Loucy (cell line): ENCODE measurements around the gene MRPS24.
A peak's percentile ranks its signal among the peaks of the same experiment; 100 is the strongest.
"Not testable (repeated sequence)": the region's sequence is repeated elsewhere in the genome, so short reads cannot be mapped to it uniquely, and the experiment has no call there.

ENCODE experiments used
- H2AFZ ChIP-seq: fragments of 200-600 bp; sonication (generic); 2 replicates; pipeline ENCODE4 v1.6.0; 2016; ENCODE audit warnings: antibody characterized with exemption, mild to moderate bottlenecking, low read length, moderate library complexity
- H3F3A ChIP-seq: fragments of 200-600 bp; 2 replicates; pipeline ENCODE4 v1.6.0; 2016; ENCODE audit warnings: antibody characterized with exemption, low read depth, mild to moderate bottlenecking
- H3K27me3 ChIP-seq: fragments of 200-600 bp; sonication (generic); 2 replicates; pipeline ENCODE4 v1.6.1; 2014; ENCODE audit warnings: low read length, mild to moderate bottlenecking; ENCODE audit not compliant: insufficient read depth, poor library complexity, severe bottlenecking
- H3K36me3 ChIP-seq: fragments of 200-600 bp; sonication (generic); 2 replicates; pipeline ENCODE4 v1.6.1; 2016; ENCODE audit warnings: low read length; ENCODE audit not compliant: insufficient read depth
- H3K4me1 ChIP-seq: fragments of 200-600 bp; sonication (generic); 2 replicates; pipeline ENCODE4 v1.5.1; 2014; ENCODE audit warnings: low read length, mild to moderate bottlenecking; ENCODE audit not compliant: insufficient read depth, poor library complexity, severe bottlenecking
- H3K4me2 ChIP-seq: fragments of 200-600 bp; sonication (generic); 2 replicates; pipeline ENCODE4 v1.6.0; 2014; ENCODE audit warnings: antibody characterized with exemption, low read length, low read depth, mild to moderate bottlenecking; ENCODE audit not compliant: poor library complexity, severe bottlenecking
- H3K4me3 ChIP-seq: fragments of 200-600 bp; sonication (generic); 2 replicates; pipeline ENCODE4 v1.5.1; 2014; ENCODE audit warnings: low read length, mild to moderate bottlenecking, mixed read lengths; ENCODE audit not compliant: poor library complexity, severe bottlenecking
- H3K79me2 ChIP-seq: fragments of 200-600 bp; sonication (generic); 2 replicates; pipeline ENCODE4 v1.6.1; 2014; ENCODE audit warnings: low read length; ENCODE audit not compliant: insufficient read depth
- H3K9ac ChIP-seq: fragments of 200-600 bp; sonication (generic); 2 replicates; pipeline ENCODE4 v1.6.0; 2014; ENCODE audit warnings: mild to moderate bottlenecking, low read depth, low read length, moderate library complexity; ENCODE audit not compliant: poor library complexity, severe bottlenecking
- H3K9me2 ChIP-seq: fragments of 200-600 bp; sonication (generic); replicated peaks from 2 replicates; pipeline ENCODE4 v1.6.1; 2016; ENCODE audit warnings: low read depth, low read length, mixed read lengths
- H3K9me3 ChIP-seq: fragments of 200-600 bp; sonication (generic); 2 replicates; pipeline ENCODE4 v1.6.1; 2014; ENCODE audit warnings: mild to moderate bottlenecking, antibody characterized with exemption, low read length, low read depth; ENCODE audit not compliant: insufficient read depth
- H4K20me1 ChIP-seq: fragments of 200-600 bp; sonication (generic); 2 replicates; pipeline ENCODE4 v1.6.0; 2014; ENCODE audit warnings: antibody characterized with exemption, low read length, mild to moderate bottlenecking; ENCODE audit not compliant: insufficient read depth, poor library complexity, severe bottlenecking
- CTCF ChIP-seq: fragments of 200-600 bp; sonication (generic); conservative IDR thresholded peaks from 2 replicates; pipeline ENCODE4 v1.5.1; 2014; ENCODE audit warnings: mild to moderate bottlenecking, antibody characterized with exemption, low read length
- EZH2phosphoT487 ChIP-seq: fragments of 200-600 bp; IDR thresholded peaks from 2 replicates; pipeline ENCODE4 v1.6.1; 2018; ENCODE audit warnings: antibody characterized with exemption, mild to moderate bottlenecking, moderate library complexity, borderline replicate concordance

MRPS24 gene

DNA sequence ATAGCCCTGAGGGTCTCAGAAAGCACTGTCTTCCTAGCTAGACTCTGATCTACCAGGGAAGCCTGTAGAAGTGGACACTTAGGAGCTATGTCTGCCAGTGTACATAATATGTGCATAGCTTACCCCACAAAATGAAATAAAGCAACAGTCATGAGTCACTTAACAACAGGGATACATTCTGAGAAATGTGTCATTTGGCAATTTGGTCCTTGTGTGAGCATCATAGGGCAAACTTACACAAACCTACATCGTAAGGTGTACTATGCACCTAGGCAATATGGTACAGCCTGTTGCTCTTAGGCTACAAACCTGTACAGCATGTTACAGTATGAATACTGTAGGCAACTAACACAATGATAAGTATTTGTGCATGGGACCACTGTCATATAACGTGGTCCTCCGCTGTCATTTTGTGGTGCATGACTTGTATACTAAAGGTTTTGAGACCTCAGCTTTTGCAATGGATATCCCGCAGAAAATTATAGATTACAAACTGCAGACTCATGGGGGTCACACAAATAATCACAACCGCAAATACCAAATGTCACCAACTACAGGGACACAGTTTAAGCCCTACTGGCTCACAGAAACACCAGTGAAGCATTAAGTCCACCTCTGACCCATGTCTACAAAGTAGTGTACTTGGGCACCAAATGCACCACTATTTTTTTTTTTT lies 35.4 kb upstream of the MRPS24 start:
- Histone ChIP-seq H3K4me2 (peak overlapping the region; percentile 92), H3K79me2 (peaks cover 38% of the 10 kb centered on the region), H3K9me3 (no peaks in the 10 kb centered on the region), H3K36me3 (no peaks in the 10 kb centered on the region), H2AFZ (no peak overlapping the region), H3F3A (no peaks in the 10 kb centered on the region), H4K20me1 (peaks cover 10% of the 10 kb centered on the region), H3K4me1 (peaks cover 38% of the 10 kb centered on the region), H3K9ac (peak overlapping the region; percentile 78), H3K9me2 (no peaks in the 10 kb centered on the region), H3K27me3 (no peaks in the 10 kb centered on the region), H3K4me3 (peak overlapping the region; percentile 88)
- TF ChIP-seq EZH2phosphoT487: no peak
- TF ChIP-seq CTCF: no peak

- Histone ChIP-seq H4K20me1 (peaks cover 10% of the 10 kb centered on the region), H3F3A (no peaks in the 10 kb centered on the region), H3K36me3 (no peaks in the 10 kb centered on the region), H2AFZ (no peak overlapping the region), H3K4me1 (peaks cover 38% of the 10 kb centered on the region), H3K27me3 (no peaks in the 10 kb centered on the region), H3K4me2 (peak overlapping the region; percentile 92), H3K9me3 (no peaks in the 10 kb centered on the region), H3K4me3 (no peak overlapping the region), H3K79me2 (peaks cover 46% of the 10 kb centered on the region), H3K9ac (no peak overlapping the region), H3K9me2 (no peaks in the 10 kb centered on the region)
- TF ChIP-seq EZH2phosphoT487 (no peak), CTCF (no peak)
Observed at GRCh38 chr7:43902542-43903054, 33.3 kb upstream of the MRPS24 start.

- not testable (repeated sequence) for H3K27me3 ChIP-seq, H3K9me3 ChIP-seq, H3K9ac ChIP-seq, H3K36me3 ChIP-seq, H3K4me3 ChIP-seq, H3K4me2 ChIP-seq, H3F3A ChIP-seq, H4K20me1 ChIP-seq, H3K9me2 ChIP-seq, H2AFZ ChIP-seq
- Histone ChIP-seq H3K79me2 (peaks cover 47% of the 10 kb centered on the region), H3K4me1 (peaks cover 10% of the 10 kb centered on the region)
Observed at GRCh38 chr7:43898571-43898970, 29.3 kb upstream of the MRPS24 start.

DNA sequence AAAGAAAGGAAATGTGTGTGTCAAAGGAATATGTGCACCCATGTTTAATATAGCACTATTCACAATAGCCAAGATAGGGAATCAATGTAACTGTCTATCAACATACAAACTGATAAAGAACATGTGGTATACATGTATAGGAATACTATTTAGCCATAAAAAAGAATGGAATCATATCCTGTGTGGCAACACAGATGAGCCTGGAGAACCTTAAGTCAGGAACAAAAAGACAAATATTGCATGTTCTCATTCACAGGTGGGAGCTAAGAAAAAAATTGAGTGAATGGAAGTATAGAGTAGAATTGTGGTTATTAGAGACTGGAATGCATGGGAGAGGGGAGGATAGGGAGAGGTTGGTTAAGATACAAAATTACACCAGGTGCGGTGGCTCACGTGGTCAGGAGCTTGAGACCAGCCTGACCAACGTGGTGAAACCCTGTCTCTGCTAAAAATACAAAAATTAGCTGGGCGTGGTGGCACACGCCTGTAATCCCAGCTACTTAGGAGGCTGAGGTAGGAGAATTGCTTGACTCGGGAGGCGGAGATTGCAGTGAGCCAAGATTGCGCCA lies 26.6 kb upstream of the MRPS24 start:
- H3K36me3 ChIP-seq: no peaks in the 10 kb centered on the region
- H3K9ac ChIP-seq: no peak overlapping the region
- peaks cover 15% of the 10 kb centered on the region for H4K20me1 ChIP-seq
- no peak overlapping the region for H2AFZ ChIP-seq
- no peak overlapping the region for H3K4me2 ChIP-seq
- H3K4me1 ChIP-seq: peaks cover 7% of the 10 kb centered on the region
- TF ChIP-seq EZH2phosphoT487: no peak
- no peak for TF ChIP-seq CTCF
- no peaks in the 10 kb centered on the region for H3K9me3 ChIP-seq
- H3F3A ChIP-seq: no peaks in the 10 kb centered on the region
- H3K9me2 ChIP-seq: no peaks in the 10 kb centered on the region
- H3K27me3 ChIP-seq: no peaks in the 10 kb centered on the region
- no peak overlapping the region for H3K4me3 ChIP-seq
- peaks cover 41% of the 10 kb centered on the region for H3K79me2 ChIP-seq
